GM21515 (cell line): ENCODE data around the gene CA5B.
"Not testable (repeated sequence)": the region's sequence is repeated elsewhere in the genome, so short reads cannot be mapped to it uniquely, and the experiment has no call there.

ENCODE experiments used
- ATAC-seq: cut with Tn5 transposase; IDR thresholded peaks from one replicate; pipeline ENCODE4 v1.9.1; 2021; ENCODE audit not compliant: unreplicated experiment

The CA5B gene

GRCh38 chrX:15812192-15812938 is 74.3 kb downstream of the CA5B start:
- no peak for ATAC-seq

GRCh38 chrX:15813416-15813815 is 75.3 kb downstream of the CA5B start:
- no peak for ATAC-seq

GRCh38 chrX:15814771-15815365 is 76.8 kb downstream of the CA5B start:
- no peak for ATAC-seq

GRCh38 chrX:15815779-15816437 is 77.8 kb downstream of the CA5B start:
- ATAC-seq, result peak; percentile 64

- ATAC-seq, result no peak
Measured at GRCh38 chrX:15816438-15816809, 78.4 kb downstream of the CA5B start.

- no peak for ATAC-seq
Measured at GRCh38 chrX:15816886-15817285, 78.8 kb downstream of the CA5B start.

- ATAC-seq, result no peak
Measured at GRCh38 chrX:15820106-15821073, 82.3 kb downstream of the CA5B start.

GRCh38 chrX:15822922-15823321 is 84.9 kb downstream of the CA5B start:
- ATAC-seq, result no peak

GRCh38 chrX:15825936-15826335 is 87.9 kb downstream of the CA5B start:
- no peak for ATAC-seq

GRCh38 chrX:15829217-15829616 is 91.1 kb downstream of the CA5B start:
- ATAC-seq, result no peak

GRCh38 chrX:15831347-15831746 is 93.3 kb downstream of the CA5B start:
- ATAC-seq, result not testable (repeated sequence)

GRCh38 chrX:15834053-15834452 is 96.0 kb downstream of the CA5B start:
- no peak for ATAC-seq

GRCh38 chrX:15834827-15835595 is 96.9 kb downstream of the CA5B start:
- no peak for ATAC-seq
